GM06990 (cell line): ENCODE data around the gene ITGA2B.
A peak's percentile ranks its signal among the peaks of the same experiment; 100 is the strongest.
"Not testable (repeated sequence)": the region's sequence is repeated elsewhere in the genome, so short reads cannot be mapped to it uniquely, and the experiment has no call there.

Source experiments
- DNase-seq: peaks from one replicate; pipeline ENCODE4 v3.0.0-alpha.2; 2011; ENCODE audit not compliant: insufficient read length; ENCODE audit errors: extremely low read depth
- H3K27me3 ChIP-seq: replicated peaks from 2 replicates; pipeline ENCODE4 v1.6.0; 2011; ENCODE audit warnings: low read length; ENCODE audit not compliant: control insufficient read depth, insufficient read depth
- H3K36me3 ChIP-seq: 2 replicates; pipeline ENCODE4 v1.5.1; 2011; ENCODE audit warnings: low read length; ENCODE audit not compliant: control insufficient read depth, insufficient read depth
- H3K4me3 ChIP-seq: replicated peaks from 2 replicates; pipeline ENCODE4 v1.5.1; 2011; ENCODE audit warnings: low read depth, mild to moderate bottlenecking, control low read depth, low read length
- TF ChIP-seq, protein P1 (sequence below): IDR thresholded peaks from 2 replicates; pipeline ENCODE4 v1.5.1; 2011; ENCODE audit warnings: low read length, control low read depth, mild to moderate bottlenecking, inconsistent platforms; ENCODE audit not compliant: insufficient read depth, poor library complexity, severe bottlenecking

ITGA2B gene

DNA sequence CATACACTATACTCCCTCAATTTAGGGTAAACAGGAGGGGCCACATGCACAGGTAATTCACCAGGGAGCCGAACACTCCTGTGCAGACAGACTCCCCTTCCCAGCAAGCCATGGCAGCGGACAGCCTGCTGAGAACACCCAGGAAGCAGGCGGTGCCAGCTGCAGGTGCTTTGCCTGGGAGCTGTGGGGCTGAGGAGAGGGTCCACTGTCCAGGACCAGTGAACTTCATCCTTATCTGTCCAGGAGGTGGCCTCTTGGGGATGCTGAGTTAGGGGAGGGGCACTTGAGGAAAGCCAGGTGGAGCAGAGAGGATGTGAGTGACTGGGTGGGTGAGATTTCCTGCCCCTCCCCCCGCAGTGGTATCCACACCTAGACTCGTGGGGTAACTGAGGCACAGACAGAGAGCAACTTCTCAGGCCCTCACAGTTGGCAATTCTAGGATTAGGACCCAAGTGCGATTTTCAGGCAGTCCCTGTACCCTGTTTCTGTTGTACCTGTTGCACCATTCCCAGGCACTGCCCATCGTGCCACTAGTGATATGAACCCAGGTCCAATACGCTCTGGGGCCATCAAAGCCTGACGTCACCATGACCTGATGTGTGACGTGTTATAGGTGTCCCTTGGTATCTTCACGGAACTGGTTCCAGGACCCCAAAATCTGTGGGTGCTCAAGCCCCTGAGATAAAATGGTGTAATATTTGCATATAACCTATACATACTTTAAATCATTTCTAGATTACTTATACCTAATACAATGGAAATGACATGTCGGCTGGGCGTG is 43.2 kb downstream of the ITGA2B start:
- Histone ChIP-seq H3K36me3 (peaks cover 16% of the 10 kb centered on the region), H3K4me3 (peak overlapping the region; percentile 66), H3K27me3 (no peaks in the 10 kb centered on the region)
- DNase-seq: no peak
- TF ChIP-seq, protein P1, sequence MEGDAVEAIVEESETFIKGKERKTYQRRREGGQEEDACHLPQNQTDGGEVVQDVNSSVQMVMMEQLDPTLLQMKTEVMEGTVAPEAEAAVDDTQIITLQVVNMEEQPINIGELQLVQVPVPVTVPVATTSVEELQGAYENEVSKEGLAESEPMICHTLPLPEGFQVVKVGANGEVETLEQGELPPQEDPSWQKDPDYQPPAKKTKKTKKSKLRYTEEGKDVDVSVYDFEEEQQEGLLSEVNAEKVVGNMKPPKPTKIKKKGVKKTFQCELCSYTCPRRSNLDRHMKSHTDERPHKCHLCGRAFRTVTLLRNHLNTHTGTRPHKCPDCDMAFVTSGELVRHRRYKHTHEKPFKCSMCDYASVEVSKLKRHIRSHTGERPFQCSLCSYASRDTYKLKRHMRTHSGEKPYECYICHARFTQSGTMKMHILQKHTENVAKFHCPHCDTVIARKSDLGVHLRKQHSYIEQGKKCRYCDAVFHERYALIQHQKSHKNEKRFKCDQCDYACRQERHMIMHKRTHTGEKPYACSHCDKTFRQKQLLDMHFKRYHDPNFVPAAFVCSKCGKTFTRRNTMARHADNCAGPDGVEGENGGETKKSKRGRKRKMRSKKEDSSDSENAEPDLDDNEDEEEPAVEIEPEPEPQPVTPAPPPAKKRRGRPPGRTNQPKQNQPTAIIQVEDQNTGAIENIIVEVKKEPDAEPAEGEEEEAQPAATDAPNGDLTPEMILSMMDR: no peak

DNA sequence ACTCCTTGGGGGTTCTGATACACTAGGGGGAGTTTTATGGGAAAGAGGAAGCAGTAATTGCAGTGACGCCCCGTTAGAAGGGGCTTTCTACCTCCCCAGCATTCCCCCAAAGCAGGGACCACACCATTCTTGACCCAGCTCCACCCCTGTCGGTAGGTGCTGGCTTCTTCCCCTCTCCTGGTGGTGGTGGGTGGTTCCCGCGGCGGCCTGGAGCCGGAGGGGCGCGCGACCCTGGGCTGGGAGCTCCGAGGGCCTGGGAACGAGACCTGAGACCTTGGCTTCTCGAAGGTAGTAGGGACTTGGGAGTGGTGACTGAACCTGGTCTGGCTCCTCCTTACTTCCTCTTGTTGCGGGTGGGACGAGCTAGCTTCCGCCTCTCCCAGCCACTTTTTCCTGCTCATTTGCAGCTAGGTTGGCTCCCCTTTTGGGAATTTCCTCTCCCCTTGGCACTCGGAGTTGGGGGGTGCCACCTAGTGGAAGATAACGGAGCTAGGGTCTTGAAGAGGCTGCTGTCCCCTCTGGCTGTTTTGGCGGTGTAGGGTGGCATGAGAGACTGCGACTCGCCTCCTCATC is 43.9 kb downstream of the ITGA2B start:
- Histone ChIP-seq H3K4me3 (peak overlapping the region; percentile 66), H3K27me3 (no peaks in the 10 kb centered on the region), H3K36me3 (peaks cover 9% of the 10 kb centered on the region)
- peak; percentile 68 for DNase-seq
- TF ChIP-seq, protein P1: peak; percentile 74

DNA sequence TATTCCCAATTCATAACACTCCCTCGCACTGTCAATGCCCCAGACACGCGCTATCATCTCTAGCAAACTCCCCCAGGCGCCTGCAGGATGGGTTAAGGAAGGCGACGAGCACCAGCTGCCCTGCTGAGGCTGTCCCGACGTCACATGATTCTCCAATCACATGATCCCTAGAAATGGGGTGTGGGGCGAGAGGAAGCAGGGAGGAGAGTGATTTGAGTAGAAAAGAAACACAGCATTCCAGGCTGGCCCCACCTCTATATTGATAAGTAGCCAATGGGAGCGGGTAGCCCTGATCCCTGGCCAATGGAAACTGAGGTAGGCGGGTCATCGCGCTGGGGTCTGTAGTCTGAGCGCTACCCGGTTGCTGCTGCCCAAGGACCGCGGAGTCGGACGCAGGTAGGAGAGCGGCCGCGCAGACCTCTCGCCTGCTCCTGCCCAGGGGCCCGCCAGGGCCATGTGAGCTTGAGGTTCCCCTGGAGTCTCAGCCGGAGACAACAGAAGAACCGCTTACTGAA is 44.5 kb downstream of the ITGA2B start, which contains the start of gene GRN:
Gene GRN (plus strand): TSS at position 364 of the 515 bp plus-strand sequence. CDS start 3,863 bp downstream, outside the sequence.
- Histone ChIP-seq H3K36me3 (peaks cover 6% of the 10 kb centered on the region), H3K27me3 (no peaks in the 10 kb centered on the region), H3K4me3 (peak within 1 kb of the TSS; percentile 66)
- peak; percentile 88 for DNase-seq
- TF ChIP-seq, protein P1: no peak

DNA sequence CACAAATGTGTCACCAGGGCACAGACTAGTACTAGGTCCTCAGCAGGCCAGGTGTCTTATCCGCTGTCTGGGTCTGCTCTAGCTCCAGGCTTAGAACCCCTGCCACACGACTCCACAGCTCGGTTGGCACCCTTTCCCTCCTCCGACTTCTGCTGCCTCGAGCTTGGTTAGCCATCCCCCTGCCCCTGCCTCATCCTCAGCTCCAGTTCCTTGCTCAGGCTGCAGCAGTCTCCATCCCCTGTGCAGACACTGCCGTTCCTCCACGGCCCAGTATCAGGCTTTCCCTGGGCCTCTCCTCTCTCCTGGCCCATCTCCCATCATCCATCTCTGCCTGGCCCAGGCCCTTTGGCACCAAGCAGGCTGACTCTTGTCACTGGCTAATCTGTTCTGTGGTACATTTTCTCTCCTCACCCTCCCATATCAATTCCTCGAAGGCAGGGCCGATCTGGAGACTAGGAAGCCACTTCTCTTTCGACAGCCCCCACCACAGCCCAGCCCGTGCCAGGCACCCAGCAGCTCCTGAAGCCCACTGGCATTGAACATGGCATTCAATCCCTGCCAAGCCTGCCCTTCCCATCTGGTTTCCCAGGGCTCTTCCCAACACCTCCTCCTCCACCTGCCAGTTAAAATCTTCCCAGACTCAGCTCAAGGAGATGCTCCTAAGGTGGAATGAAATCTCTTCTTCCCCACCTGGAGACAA is 45.8 kb downstream of the ITGA2B start:
- TF ChIP-seq, protein P1: no peak
- Histone ChIP-seq H3K36me3 (no peaks in the 10 kb centered on the region), H3K27me3 (no peaks in the 10 kb centered on the region), H3K4me3 (no peak overlapping the region)
- DNase-seq: no peak

DNA sequence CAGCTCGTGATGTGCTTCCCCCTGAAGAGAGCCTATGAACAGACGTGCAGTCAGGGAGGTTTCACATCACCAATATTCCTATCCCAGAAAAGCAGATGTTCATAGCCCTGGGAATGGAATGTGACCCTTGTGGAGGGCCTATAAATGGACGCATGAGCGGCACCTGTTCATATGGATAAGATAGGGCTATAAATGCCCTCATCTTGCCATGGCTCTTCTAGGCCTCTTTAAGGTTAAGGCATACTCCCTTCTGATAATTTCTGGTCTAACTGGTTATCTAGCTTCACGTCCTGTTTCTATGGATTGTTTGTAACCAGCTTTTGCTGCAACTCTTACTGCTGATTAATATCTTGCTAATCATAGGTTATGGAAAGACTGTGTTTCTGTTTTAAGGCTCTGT is 48.9 kb downstream of the ITGA2B start:
- H3K36me3 ChIP-seq, H3K27me3 ChIP-seq, DNase-seq, H3K4me3 ChIP-seq: not testable (repeated sequence)

DNA sequence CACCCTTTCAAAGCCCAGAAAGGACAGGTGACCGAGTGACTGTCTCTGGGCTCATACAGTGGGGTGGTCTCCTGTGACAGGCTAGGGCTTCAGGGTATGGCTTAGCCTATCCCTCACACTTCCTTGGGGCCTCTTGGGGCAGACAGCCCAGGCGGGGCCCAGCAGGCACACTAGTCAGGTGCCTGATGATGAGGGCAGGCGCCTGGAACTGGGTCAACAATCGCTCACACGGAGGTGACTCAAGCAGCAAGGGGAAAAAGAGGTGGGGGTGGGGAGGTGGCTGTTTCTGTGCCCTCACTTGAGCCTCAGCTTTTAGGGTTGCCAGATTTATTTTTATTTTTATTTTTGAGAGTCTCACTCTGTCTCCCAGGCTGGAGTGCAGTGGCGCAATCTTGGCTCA is 50.7 kb downstream of the ITGA2B start:
- TF ChIP-seq, protein P1: no peak
- H3K4me3 ChIP-seq: no peak overlapping the region
- no peaks in the 10 kb centered on the region for H3K36me3 ChIP-seq
- H3K27me3 ChIP-seq: no peaks in the 10 kb centered on the region
- DNase-seq: no peak
